Embryonic facial prominence (tissue), 1 donor: Measurements from ENCODE around the gene CD47.

Experiments used
- DNase-seq: peaks from one replicate; pipeline ENCODE4 v3.0.0-alpha.2; 2016; ENCODE audit errors: extremely low spot score

Gene CD47

DNA sequence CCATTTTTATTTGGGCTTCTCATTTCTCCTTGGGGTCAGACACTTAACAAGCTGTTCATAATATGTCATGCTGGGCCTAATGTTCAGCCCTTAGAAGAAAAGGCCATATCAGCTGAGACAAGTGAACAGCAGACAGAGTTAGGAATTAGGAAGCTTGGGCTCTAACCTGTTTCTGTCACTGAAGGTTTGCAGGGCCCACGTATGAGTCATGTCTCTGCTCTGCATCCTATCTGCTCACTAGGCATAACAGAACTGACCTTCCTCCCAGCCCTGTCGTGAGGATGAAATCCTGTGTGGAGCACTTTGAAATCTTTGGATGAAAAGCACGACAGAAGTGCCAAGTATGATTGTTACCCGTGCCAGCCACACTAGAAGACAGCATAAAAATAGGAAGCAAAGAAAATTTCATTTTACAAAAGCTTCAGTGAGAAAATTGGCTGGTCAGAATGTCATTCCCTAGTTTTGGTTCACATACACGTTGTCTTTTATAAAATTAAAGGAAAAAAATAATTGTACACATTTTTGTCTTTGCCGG is 26.5 kb upstream of the CD47 start:
- DNase-seq = no peak

DNA sequence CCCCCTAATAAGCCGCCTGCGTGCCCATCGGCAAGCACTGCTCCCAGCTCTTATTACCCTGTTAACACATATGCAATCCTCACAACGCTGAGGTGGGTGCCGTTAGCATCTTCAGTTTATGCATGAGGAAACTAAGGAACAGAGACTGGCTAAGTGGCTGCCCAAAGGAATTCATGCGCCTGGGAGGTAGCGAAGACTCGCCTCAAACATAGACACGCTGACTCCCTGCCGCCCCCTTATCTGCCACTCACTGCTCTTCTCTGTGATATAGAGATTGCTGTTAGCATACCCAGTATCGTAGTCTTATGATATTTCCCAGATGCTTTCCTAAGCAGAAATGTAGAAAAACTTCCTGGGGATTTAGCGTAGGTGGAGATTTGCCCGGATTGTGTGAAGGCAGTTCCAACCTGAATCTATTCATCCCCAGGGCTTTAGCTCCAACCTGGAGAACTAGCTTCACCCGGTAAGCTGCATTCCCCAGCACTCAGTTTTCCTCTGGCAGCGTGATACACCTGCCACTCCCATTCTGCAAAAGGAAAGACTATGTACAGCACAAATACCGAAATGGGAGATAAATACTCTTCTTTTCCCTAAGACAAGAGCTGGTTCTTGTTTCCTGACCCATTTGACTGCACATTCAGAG is 23.7 kb upstream of the CD47 start:
- no peak for DNase-seq

DNA sequence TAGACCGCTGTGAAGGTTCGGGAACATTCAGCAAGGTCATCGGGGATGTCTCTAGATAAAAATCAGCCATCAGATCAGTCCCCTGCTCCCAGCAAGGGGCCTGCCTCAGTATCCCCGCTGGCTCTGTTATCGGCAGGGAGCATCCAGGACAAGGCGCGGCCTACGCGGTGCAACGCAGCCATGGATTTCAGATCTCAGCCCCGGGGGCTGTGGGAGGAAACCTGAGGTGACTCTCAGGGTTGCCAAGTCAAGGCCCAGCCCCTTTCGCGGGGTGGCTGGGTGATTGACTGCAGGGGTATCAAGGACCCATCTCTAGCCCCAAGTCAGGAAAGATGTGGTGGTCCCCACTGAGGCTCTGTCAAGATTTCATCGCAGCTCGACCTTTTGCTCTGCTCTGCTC is 23.1 kb upstream of the CD47 start:
- no peak for DNase-seq

GRCh38 chr3:108110934-108111333 is 20.1 kb upstream of the CD47 start:
- DNase-seq = no peak

DNA sequence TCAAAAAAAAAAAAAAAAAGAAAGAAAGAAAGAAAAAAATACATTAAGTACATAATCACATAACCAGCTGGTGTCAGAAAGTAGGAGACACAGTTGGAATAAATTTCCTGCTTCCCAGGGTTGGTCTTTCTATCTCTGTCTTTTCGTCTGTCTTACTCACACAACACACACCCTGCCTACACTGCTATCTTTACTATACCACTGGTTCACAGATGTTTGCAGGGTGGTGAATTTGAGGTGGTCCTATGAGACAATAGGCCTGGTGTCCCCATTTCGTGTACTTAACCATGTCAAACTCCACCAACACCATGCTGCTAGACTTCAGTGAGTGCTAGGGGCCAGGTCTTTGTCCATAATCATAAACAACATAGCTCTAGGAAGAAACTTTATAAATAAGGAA is 17.6 kb upstream of the CD47 start:
- DNase-seq = no peak

DNA sequence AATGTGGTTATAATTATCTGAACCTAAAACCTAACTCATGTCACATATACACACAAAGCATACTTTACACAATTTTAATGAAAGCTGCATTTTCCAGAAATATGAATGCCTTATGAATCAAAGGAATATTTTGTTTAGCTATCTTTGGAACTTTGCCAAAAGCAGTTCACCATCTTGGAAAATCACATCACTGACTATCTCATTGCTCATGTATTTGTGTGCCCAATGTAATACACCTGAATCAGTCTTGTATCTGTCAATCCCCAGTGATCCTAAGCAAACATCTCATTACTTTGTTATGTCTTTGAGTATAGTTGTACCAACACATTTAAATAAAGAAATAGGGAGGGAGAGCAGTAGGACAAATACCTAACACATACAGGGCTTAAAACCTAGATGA is 15.6 kb upstream of the CD47 start:
- no peak for DNase-seq

- DNase-seq = no peak
Measured at GRCh38 chr3:108106031-108106430, 15.2 kb upstream of the CD47 start.

GRCh38 chr3:108103886-108104797 is 13.3 kb upstream of the CD47 start:
- no peak for DNase-seq

DNA sequence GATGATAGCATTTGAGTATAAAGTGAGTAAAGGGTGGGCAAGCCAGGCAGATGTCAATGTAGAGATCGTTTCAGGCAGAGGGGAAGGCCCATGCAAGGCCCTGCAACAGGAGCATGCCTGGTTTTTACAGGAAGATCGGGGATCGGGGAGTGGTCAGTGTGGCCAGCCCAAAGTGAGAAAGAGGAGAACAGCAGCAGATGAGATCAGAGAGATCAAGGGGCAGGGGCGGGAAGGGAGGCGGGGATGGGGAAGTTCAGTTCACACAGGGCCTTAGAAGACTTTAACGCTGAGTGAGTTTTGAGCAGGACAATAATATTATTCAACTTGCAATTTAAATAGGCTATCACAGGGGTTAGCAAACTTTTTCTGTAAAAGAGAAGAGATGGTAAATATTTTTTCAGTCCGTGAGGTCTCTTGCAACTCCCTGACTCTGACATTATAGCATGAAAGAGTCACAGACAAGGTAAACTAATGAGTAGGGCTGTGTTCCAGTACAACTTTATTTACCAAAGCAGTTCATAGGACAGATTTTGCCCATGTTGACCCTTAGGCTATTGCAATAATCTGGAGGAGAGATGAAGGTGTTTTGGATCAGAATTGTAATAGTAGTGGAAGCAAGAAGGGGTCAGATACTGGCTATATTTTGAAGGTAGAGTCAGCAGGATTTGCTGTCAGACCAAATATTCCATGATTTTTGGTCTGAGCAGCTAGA is 12.4 kb upstream of the CD47 start:
- no peak for DNase-seq

DNA sequence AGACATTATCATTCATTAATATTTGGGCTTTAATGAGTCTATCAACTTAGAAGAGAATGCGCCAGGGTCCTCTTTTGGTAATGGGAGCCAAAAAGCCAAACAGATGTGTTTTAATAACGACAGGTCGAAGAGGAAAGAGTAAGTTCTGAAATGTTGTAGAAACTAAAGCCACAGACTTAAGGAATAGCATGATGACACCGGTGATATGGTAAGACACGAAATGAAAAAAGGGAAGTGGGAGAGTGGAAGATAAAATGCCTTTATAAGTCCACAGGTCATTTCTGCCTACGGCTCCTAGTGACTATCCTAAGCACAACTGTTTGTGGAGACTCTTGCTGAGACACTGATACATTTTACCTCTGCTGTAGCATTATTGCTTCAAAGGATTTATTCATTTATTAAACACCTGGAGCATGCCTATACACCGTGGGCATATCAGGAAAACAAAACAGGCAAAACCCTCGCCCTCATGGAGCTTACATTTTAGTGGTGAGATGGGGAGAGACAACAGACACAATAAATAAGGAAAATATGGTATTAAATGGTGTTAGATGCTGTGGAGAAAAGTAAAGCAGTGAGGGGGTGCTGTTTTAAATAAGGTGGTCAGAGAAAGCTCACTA is 11.7 kb upstream of the CD47 start:
- DNase-seq = no peak

GRCh38 chr3:108100906-108101660 is 10.3 kb upstream of the CD47 start:
- DNase-seq = no peak

DNA sequence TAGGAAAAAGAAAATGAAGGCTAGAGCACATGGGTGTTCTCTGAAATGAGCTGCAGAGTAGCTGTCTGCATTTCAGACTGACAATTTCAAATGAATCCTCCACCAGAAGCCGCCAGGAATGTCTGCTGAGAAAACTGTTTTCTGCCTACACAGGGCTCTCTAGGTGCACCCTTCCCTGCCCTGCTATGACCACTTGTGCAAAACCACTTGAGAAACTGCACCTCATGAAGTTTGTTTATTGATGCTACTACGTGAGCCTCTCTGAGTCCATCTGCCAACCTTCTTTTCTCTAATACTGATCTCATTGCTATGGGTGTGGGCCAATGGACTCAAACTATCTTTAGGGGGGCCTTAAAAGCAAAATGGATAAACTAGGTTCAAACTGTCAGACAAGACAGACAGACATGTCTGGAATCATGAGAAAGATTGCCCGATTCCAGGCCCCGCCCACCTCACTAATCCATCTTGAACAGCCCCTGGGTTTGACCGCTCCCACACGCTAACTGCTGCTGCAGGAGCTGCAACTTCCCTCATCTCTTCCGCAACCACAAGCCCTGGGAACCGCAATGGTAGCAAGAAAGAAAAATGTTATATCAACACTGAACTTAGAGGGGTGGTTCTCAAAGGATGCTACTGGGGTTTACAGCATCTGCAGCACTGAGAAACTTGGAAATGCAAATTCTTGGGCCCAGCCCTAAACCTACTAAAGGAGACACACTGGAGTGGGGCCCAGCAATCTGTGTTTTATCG is 9.0 kb upstream of the CD47 start:
- no peak for DNase-seq

DNA sequence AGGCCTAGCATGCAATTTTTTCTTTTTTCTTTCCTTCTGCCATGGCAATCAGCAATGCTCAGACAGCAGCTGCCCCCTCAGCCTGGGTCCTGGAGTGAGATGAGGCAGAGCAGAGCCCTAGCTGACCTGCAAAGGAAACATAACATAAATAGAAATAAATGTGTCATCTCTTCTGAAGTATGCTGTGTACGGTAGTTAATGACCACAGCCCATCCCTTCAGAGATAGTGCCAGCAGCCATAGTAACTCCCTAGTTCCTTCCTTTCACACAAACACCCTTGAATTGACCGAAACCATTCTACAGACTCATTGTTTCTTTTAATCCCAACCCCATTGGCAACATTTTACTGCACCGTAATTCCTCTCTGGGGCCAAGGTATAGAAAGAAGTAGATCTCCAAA is 8.4 kb upstream of the CD47 start:
- DNase-seq = no peak

GRCh38 chr3:108098003-108098370 is 7.2 kb upstream of the CD47 start:
- DNase-seq = no peak

DNA sequence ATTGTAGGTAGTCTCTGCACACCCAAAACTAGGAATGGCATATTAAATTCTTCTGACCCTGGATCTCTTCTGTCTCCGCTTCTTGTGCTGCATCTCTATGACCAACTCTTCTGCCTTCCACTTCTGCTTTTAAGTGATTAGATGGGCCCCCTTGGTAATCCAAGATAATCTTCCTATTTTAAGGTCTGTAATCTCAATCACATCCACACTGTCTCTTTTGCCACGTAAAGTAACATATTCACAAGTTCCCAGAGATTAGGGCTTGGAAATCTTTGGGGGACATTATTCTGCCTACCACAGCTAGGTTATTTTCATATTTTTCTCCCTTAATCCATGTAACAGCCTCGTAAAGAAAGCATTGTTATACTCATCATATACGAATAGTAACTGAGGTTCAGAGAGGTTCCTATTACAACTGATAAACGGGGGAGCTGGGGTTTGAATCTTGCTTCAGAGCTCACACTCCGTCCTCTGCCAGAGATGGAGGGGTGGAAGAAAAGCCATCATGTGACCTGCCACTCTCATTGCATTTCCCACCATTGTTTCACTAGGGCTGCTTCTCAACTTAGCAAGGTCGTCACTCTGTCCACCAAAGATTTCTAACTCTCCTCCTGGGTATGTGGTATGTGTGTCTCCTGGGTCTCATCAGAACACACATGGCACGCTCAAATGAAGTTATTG is 6.6 kb upstream of the CD47 start:
- DNase-seq = no peak

DNA sequence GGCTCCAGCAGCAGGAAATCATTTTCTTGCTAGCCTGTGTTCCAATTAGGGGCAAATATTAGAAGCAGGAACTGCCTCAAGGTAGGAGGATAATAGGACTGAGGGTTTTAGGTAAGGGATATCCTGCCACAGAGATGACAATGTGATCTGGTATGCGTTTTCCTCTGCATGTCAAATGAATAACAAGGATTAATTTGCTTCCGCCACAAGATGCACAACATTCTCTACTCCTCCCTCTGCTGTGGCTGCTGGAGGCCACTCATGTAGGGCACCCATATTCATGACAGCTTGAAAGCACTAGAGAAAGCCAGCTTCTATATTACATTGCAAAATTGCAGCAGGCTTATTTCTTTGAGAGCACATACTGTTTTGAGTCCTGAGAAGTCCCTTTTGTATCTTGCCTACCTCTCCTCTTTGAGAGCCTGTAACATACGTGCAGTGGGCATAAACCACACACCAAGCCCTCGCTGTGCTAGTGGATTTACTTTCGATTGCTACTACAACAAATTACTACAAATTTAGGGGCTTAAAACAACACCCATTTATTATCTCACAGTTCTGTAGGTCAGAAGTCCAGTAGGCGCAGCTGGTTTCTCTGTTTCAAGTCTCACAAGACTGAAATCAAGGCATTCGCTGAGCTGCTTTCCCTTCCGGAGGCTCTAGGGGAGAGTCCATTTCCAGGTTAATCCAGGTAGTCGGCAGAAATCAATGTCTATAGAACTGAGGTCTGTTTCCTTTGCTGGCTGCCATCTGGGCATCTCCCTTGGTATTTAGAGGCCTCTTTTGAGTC is 5.9 kb upstream of the CD47 start:
- no peak for DNase-seq

DNA sequence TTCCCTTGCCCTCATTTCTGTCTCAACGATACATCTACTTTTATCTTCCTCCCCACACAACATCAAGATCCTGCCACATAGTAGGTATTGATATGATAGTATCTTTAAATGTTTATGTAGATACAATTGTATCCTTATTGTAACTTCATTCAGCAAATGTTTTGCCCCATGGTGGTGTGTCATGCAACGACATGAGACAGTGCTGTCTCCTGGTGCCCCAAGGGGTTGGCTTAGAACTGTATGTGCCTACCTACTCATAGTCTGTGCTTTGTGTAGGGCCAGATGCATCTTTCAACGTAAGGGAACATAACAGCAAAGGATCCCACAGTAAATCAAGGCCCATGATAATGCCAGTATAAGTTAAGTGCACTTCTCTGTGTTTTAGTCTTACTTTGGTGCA is 2.8 kb upstream of the CD47 start:
- no peak for DNase-seq

- DNase-seq = no peak
Measured at GRCh38 chr3:108093021-108093420, 2.2 kb upstream of the CD47 start.

- DNase-seq = no peak
Measured at GRCh38 chr3:108092501-108092900, 1.7 kb upstream of the CD47 start.
